Loucy (cell line): ENCODE measurements around the gene MPV17.
A peak's percentile ranks its signal among the peaks of the same experiment; 100 is the strongest.

Source experiments
- H2AFZ ChIP-seq: fragments of 200-600 bp; sonication (generic); 2 replicates; pipeline ENCODE4 v1.6.0; 2016; ENCODE audit warnings: antibody characterized with exemption, mild to moderate bottlenecking, low read length, moderate library complexity
- H3F3A ChIP-seq: fragments of 200-600 bp; 2 replicates; pipeline ENCODE4 v1.6.0; 2016; ENCODE audit warnings: antibody characterized with exemption, low read depth, mild to moderate bottlenecking
- H3K27me3 ChIP-seq: fragments of 200-600 bp; sonication (generic); 2 replicates; pipeline ENCODE4 v1.6.1; 2014; ENCODE audit warnings: low read length, mild to moderate bottlenecking; ENCODE audit not compliant: insufficient read depth, poor library complexity, severe bottlenecking
- H3K36me3 ChIP-seq: fragments of 200-600 bp; sonication (generic); 2 replicates; pipeline ENCODE4 v1.6.1; 2016; ENCODE audit warnings: low read length; ENCODE audit not compliant: insufficient read depth
- H3K4me1 ChIP-seq: fragments of 200-600 bp; sonication (generic); 2 replicates; pipeline ENCODE4 v1.5.1; 2014; ENCODE audit warnings: low read length, mild to moderate bottlenecking; ENCODE audit not compliant: insufficient read depth, poor library complexity, severe bottlenecking
- H3K4me2 ChIP-seq: fragments of 200-600 bp; sonication (generic); 2 replicates; pipeline ENCODE4 v1.6.0; 2014; ENCODE audit warnings: antibody characterized with exemption, low read length, low read depth, mild to moderate bottlenecking; ENCODE audit not compliant: poor library complexity, severe bottlenecking
- H3K4me3 ChIP-seq: fragments of 200-600 bp; sonication (generic); 2 replicates; pipeline ENCODE4 v1.5.1; 2014; ENCODE audit warnings: low read length, mild to moderate bottlenecking, mixed read lengths; ENCODE audit not compliant: poor library complexity, severe bottlenecking
- H3K79me2 ChIP-seq: fragments of 200-600 bp; sonication (generic); 2 replicates; pipeline ENCODE4 v1.6.1; 2014; ENCODE audit warnings: low read length; ENCODE audit not compliant: insufficient read depth
- H3K9ac ChIP-seq: fragments of 200-600 bp; sonication (generic); 2 replicates; pipeline ENCODE4 v1.6.0; 2014; ENCODE audit warnings: mild to moderate bottlenecking, low read depth, low read length, moderate library complexity; ENCODE audit not compliant: poor library complexity, severe bottlenecking
- H3K9me2 ChIP-seq: fragments of 200-600 bp; sonication (generic); replicated peaks from 2 replicates; pipeline ENCODE4 v1.6.1; 2016; ENCODE audit warnings: low read depth, low read length, mixed read lengths
- H3K9me3 ChIP-seq: fragments of 200-600 bp; sonication (generic); 2 replicates; pipeline ENCODE4 v1.6.1; 2014; ENCODE audit warnings: mild to moderate bottlenecking, antibody characterized with exemption, low read length, low read depth; ENCODE audit not compliant: insufficient read depth
- H4K20me1 ChIP-seq: fragments of 200-600 bp; sonication (generic); 2 replicates; pipeline ENCODE4 v1.6.0; 2014; ENCODE audit warnings: antibody characterized with exemption, low read length, mild to moderate bottlenecking; ENCODE audit not compliant: insufficient read depth, poor library complexity, severe bottlenecking
- CTCF ChIP-seq: fragments of 200-600 bp; sonication (generic); conservative IDR thresholded peaks from 2 replicates; pipeline ENCODE4 v1.5.1; 2014; ENCODE audit warnings: mild to moderate bottlenecking, antibody characterized with exemption, low read length
- EZH2phosphoT487 ChIP-seq: fragments of 200-600 bp; IDR thresholded peaks from 2 replicates; pipeline ENCODE4 v1.6.1; 2018; ENCODE audit warnings: antibody characterized with exemption, mild to moderate bottlenecking, moderate library complexity, borderline replicate concordance

MPV17 gene

GRCh38 chr2:27313882-27314645 lies 8.8 kb downstream of the MPV17 start:
- Histone ChIP-seq H3K4me2 (peak overlapping the region; percentile 20), H4K20me1 (no peaks in the 10 kb centered on the region), H2AFZ (no peak overlapping the region), H3K9me3 (no peaks in the 10 kb centered on the region), H3K36me3 (no peaks in the 10 kb centered on the region), H3K27me3 (no peaks in the 10 kb centered on the region), H3F3A (no peaks in the 10 kb centered on the region), H3K4me1 (peaks cover 9% of the 10 kb centered on the region), H3K9me2 (no peaks in the 10 kb centered on the region), H3K79me2 (no peaks in the 10 kb centered on the region), H3K9ac (no peak overlapping the region), H3K4me3 (no peak overlapping the region)
- TF ChIP-seq CTCF, result no peak
- TF ChIP-seq EZH2phosphoT487, result no peak

DNA sequence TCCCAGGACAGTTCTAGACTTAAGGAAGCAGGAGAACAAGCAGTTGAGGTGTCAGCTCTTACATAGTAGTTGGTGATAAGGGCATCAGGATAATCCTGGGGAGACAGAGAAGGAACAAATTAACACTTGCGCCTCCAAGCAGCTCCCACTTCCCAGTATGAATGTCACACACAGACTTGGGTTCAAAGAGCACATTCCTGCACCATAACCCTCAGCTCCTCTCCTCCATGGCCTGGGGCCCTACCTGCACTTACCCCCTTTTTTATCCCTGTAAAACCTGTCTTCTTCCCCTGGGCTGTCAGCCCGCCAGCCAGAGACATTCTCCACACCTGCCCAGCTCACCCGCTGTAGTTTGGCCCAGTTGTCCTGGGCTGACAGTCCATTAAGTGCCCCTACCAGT lies 10.7 kb downstream of the MPV17 start:
- no peak overlapping the region for H2AFZ ChIP-seq
- no peaks in the 10 kb centered on the region for H3K27me3 ChIP-seq
- H3K9me3 ChIP-seq, result no peaks in the 10 kb centered on the region
- no peak overlapping the region for H3K4me3 ChIP-seq
- no peaks in the 10 kb centered on the region for H3K36me3 ChIP-seq
- H3K4me1 ChIP-seq, result peaks cover 9% of the 10 kb centered on the region
- no peak for TF ChIP-seq CTCF
- TF ChIP-seq EZH2phosphoT487, result no peak
- H3K9me2 ChIP-seq, result no peaks in the 10 kb centered on the region
- H3K4me2 ChIP-seq, result no peak overlapping the region
- no peak overlapping the region for H3K9ac ChIP-seq
- H3K79me2 ChIP-seq, result no peaks in the 10 kb centered on the region
- no peaks in the 10 kb centered on the region for H3F3A ChIP-seq
- H4K20me1 ChIP-seq, result no peaks in the 10 kb centered on the region

- Histone ChIP-seq H4K20me1 (no peaks in the 10 kb centered on the region), H3K79me2 (no peaks in the 10 kb centered on the region), H3K27me3 (no peaks in the 10 kb centered on the region), H3K4me2 (no peak overlapping the region), H2AFZ (no peak overlapping the region), H3K36me3 (no peaks in the 10 kb centered on the region), H3K9me2 (no peaks in the 10 kb centered on the region), H3K9me3 (no peaks in the 10 kb centered on the region), H3F3A (no peaks in the 10 kb centered on the region), H3K9ac (no peak overlapping the region), H3K4me3 (no peak overlapping the region), H3K4me1 (peaks cover 4% of the 10 kb centered on the region)
- no peak for TF ChIP-seq CTCF
- no peak for TF ChIP-seq EZH2phosphoT487
These were observed 13.2 kb downstream of the MPV17 start for GRCh38 chr2:27309651-27310050.
